K562 (cell line): Measurements from ENCODE around the gene OCSTAMP. TPM values are rescaled to one million over a fixed set of nuclear protein-coding genes. Genes with fewer than 3 reads are reported as not detected.

Experiments
- ATAC-seq: fragments of 200-7000 bp; cut with Tn5 transposase; 3 replicates; pipeline ENCODE4 v1.9.1; 2020; ENCODE audit warnings: moderate library complexity
- BruUV-seq: library from RNA; stranded (reverse); fragments of 400-500 nt; replicated peaks from 2 replicates; lab custom pipeline; 2021; lab: Mats Ljungman, UMichigan
- CTCF ChIA-PET: fragments of 300-600 bp; formaldehyde crosslinking; extraction: SDS; loops from one replicate; lab custom pipeline; 2021; ENCODE audit warnings: low intra/inter-chr PET ratio; lab: Yijun Ruan, JAX
- POLR2A ChIA-PET: fragments of 300-600, 350-650 bp; sonication (Branson Sonifier 250); formaldehyde crosslinking; extraction: SDS; loops from one replicate; lab custom pipeline; 2021; ENCODE audit warnings: antibody characterized with exemption, inconsistent platforms; lab: Yijun Ruan, JAX
- DNase-seq, 4 experiments: peaks; one replicate each; pipeline versions ENCODE4 v3.0.0 to v3.0.0-alpha.2; 2011 to 2018; ENCODE audit warnings: low spot score in 3 of 4, mixed read lengths in 3 of 4; ENCODE audit errors: extremely low read depth in 1 of 4
- FAIRE-seq: peaks from 2 replicates; lab custom pipeline; 2011; peaks lifted over from hg19 to GRCh38; lab: Jason Lieb, UNC
- H2AFZ ChIP-seq: 2 replicates; pipeline ENCODE4 v1.6.0; 2011; ENCODE audit warnings: low read depth, low read length, control low read depth, inconsistent platforms
- H3K27ac ChIP-seq: fragments of 200-600 bp; 3 replicates; pipeline ENCODE4 v1.8.0; 2011; ENCODE audit warnings: low read depth, mild to moderate bottlenecking, control low read depth, inconsistent platforms, low read length, moderate library complexity, mixed read lengths; ENCODE audit errors: extremely low read depth
- H3K27me3 ChIP-seq, 2 experiments: fragments of 300-600 bp in 1 of 2; 2 replicates in 1 of 2; 3 replicates in 1 of 2; pipeline versions ENCODE4 v1.6.0 to v1.8.0; 2011; ENCODE audit warnings: inconsistent platforms in 2 of 2, low read length in 2 of 2, mild to moderate bottlenecking in 1 of 2, mixed read lengths in 1 of 2, moderate library complexity in 1 of 2; ENCODE audit not compliant: control insufficient read depth in 2 of 2, insufficient read depth in 2 of 2
- H3K36me3 ChIP-seq: fragments of 300-600 bp; 3 replicates; pipeline ENCODE4 v1.8.0; 2011; ENCODE audit warnings: mild to moderate bottlenecking, low read length, inconsistent platforms; ENCODE audit not compliant: control insufficient read depth, insufficient read depth
- H3K4me1 ChIP-seq, 2 experiments: fragments of 200-600 bp in 1 of 2; replicated peaks in 1 of 2; 2 replicates in 1 of 2; 3 replicates in 1 of 2; pipeline versions ENCODE4 v1.5.1 to v1.8.0; 2011; ENCODE audit warnings: inconsistent platforms in 2 of 2, low read length in 2 of 2, mild to moderate bottlenecking in 1 of 2, mixed read lengths in 1 of 2, moderate library complexity in 1 of 2; ENCODE audit not compliant: control insufficient read depth in 2 of 2, insufficient read depth in 2 of 2
- H3K4me2 ChIP-seq: 2 replicates; pipeline ENCODE4 v1.6.1; 2011; ENCODE audit warnings: low read length, control low read depth, inconsistent platforms, mixed read lengths; ENCODE audit not compliant: insufficient read depth
- H3K4me3 ChIP-seq: fragments of 200-600 bp; sonication (generic), shearing (Covaris generic); 2 replicates; pipeline ENCODE4 v1.5.1; 2016; ENCODE audit warnings: control low read depth, inconsistent platforms
- H3K79me2 ChIP-seq: fragments of 200-600 bp; 3 replicates; pipeline ENCODE4 v1.8.0; 2011; ENCODE audit warnings: low read length, inconsistent platforms; ENCODE audit not compliant: control insufficient read depth, insufficient read depth
- H3K9ac ChIP-seq, 2 experiments: 2 replicates each; pipeline versions ENCODE4 v1.6.0 to v1.6.1; 2011; ENCODE audit warnings: low read depth in 2 of 2, low read length in 2 of 2, control low read depth in 1 of 2, inconsistent platforms in 1 of 2, mild to moderate bottlenecking in 1 of 2, mixed read lengths in 1 of 2; ENCODE audit not compliant: insufficient read depth in 1 of 2
- H3K9me1 ChIP-seq: one replicate; pipeline ENCODE4 v1.6.0; 2011; ENCODE audit warnings: inconsistent platforms, mild to moderate bottlenecking, low read length, moderate library complexity; ENCODE audit not compliant: control insufficient read depth, insufficient read depth
- H3K9me3 ChIP-seq: replicated peaks from 2 replicates; pipeline ENCODE4 v1.5.1; 2011; ENCODE audit warnings: low read depth, low read length, inconsistent platforms; ENCODE audit not compliant: control insufficient read depth, insufficient read depth
- H4K20me1 ChIP-seq: replicated peaks from 2 replicates; pipeline ENCODE4 v1.6.1; 2011; ENCODE audit warnings: low read length, inconsistent platforms, mixed read lengths; ENCODE audit not compliant: control insufficient read depth, insufficient read depth
- ARID1B ChIP-seq: fragments of 450-650 bp; IDR thresholded peaks from 2 replicates; pipeline ENCODE4 v1.6.1; 2016; ENCODE audit warnings: antibody characterized with exemption, mild to moderate bottlenecking, inconsistent platforms
- CREBBP ChIP-seq: IDR thresholded peaks from one replicate; pipeline ENCODE4 v1.6.1; 2012; ENCODE audit warnings: low read depth, mild to moderate bottlenecking, control low read depth, inconsistent platforms, low read length
- EHMT2 ChIP-seq: fragments of 450-650 bp; IDR thresholded peaks from 2 replicates; pipeline ENCODE4 v1.6.1; 2018; ENCODE audit warnings: antibody characterized with exemption
- NFIC ChIP-seq: fragments of 450-650 bp; IDR thresholded peaks from 2 replicates; pipeline ENCODE4 v1.6.1; 2017; ENCODE audit warnings: mild to moderate bottlenecking, inconsistent platforms
- SMARCA5 ChIP-seq: fragments of 450-650 bp; IDR thresholded peaks from 2 replicates; pipeline ENCODE4 v1.6.1; 2016
- SRF ChIP-seq, 2 experiments: fragments of 250-450, 450-650 bp in 1 of 2; sonication (Bioruptor Pico) in 1 of 2; sonication (generic) in 1 of 2; formaldehyde crosslinking; IDR thresholded peaks; 2 replicates each; pipeline versions ENCODE4 v1.5.0 to v1.5.1; 2020 to 2022; ENCODE audit warnings: mild to moderate bottlenecking in 1 of 2, missing genetic modification reagents in 1 of 2
- TCF3 ChIP-seq: sonication (generic); formaldehyde crosslinking; IDR thresholded peaks from 2 replicates; pipeline ENCODE4 v1.4.0; 2020; ENCODE audit warnings: mild to moderate bottlenecking, missing genetic modification reagents
- THAP12 ChIP-seq: fragments of 250-450 bp; sonication (Bioruptor Pico); IDR thresholded peaks from 2 replicates; pipeline ENCODE4 v1.9.0; 2021; ENCODE audit warnings: mild to moderate bottlenecking, inconsistent platforms
- ZC3H11A ChIP-seq: IDR thresholded peaks from 2 replicates; pipeline ENCODE4 v1.6.1; 2012; ENCODE audit warnings: low read depth, low read length, improper control_type of control experiment
- ZNF124 ChIP-seq: sonication (generic); formaldehyde crosslinking; IDR thresholded peaks from 2 replicates; pipeline ENCODE4 v1.8.1; 2022; ENCODE audit warnings: missing genetic modification reagents
- ZNF24 ChIP-seq: fragments of 450-650 bp; IDR thresholded peaks from 2 replicates; pipeline ENCODE4 v1.6.1; 2016
- WGBS: fragments of 100-300 bp; shearing (Covaris generic); methylation state at CpG from one replicate; pipeline ENCODE4 v1.1.6; 2016; ENCODE audit warnings: low coverage, mixed read lengths; ENCODE audit not compliant: insufficient coverage; ENCODE audit errors: missing lambda C conversion rate; 5-methylcytosine and 5-hydroxymethylcytosine counted together
- in situ Hi-C: fragments of 300-500 bp; cut with MboI; formaldehyde crosslinking; loops from 4 replicates; pipeline ENCODE4 v1.15.0; 2018; ENCODE audit warnings: inconsistent platforms, mixed read lengths
- intact Hi-C: fragments of 100-400 bp; cut with micrococcal nuclease; formaldehyde crosslinking; loops from 2 replicates; pipeline ENCODE4 v1.14.2; 2022
- polyA plus RNA-seq, 8 experiments: library from polyadenylated mRNA; depleted of rRNA in 4 of 8; stranded (reverse) in 5 of 8; unstranded in 3 of 8; fragments of >200 nt; fragmentation: Nextera tagmentation in 2 of 8; fragmentation: Illumina TruSeq in 1 of 8; extraction: Ambion mirVana in 2 of 8; extraction: Trizol in 1 of 8; gene quantifications; 2 replicates each; pipeline versions ENCODE4 v1.2.1 to v1.2.3, GENCODE V29; 2011 to 2014; ENCODE audit warnings: inconsistent platforms in 1 of 8, missing spikeins in 1 of 8
- total RNA-seq, 7 experiments: library from RNA; depleted of rRNA in 6 of 7; stranded (reverse); fragments of >200 nt in 6 of 7; fragmentation: Illumina TruSeq in 2 of 7; extraction: Trizol in 2 of 7; gene quantifications; 2 replicates each; pipeline versions ENCODE4 v1.2.1 to v1.2.3, GENCODE V29; 2011 to 2021; ENCODE audit warnings: low replicate concordance in 1 of 7

Gene OCSTAMP
- total and polyA plus RNA-seq, 9 of the 15 experiments (the other 6 are each of a cell fraction or from before 2014, with no cell fraction given): not detected

DNA sequence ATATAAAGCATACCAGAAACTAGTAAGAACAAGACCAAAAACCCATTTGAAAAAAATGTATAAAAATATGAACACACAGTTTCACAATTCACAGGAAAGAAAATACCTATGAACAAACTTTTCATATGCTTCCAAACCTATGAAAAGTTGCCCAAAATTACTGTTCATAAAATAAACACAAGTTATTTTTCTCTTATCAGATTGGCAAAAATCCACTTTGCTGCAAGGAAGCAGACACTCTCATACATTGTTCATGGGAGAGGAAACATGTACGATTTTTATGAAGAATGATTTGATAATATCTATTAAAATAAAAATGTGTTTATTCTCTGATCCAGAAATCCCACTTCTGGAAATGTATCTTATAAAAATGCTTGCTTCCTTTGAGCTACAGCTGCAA is 40.0 kb upstream of the OCSTAMP start:
- intact Hi-C loops: no loop called here
- FAIRE-seq (no peak), DNase-seq (no peak), ATAC-seq (no peak)
- no peaks in the 10 kb centered on the region for H3K36me3 ChIP-seq
- in situ Hi-C loops: no loop called here
- H3K27ac ChIP-seq: no peak overlapping the region
- H3K9ac ChIP-seq: no peak overlapping the region
- H3K79me2 ChIP-seq: no peaks in the 10 kb centered on the region
- no peaks in the 10 kb centered on the region for H3K9me3 ChIP-seq
- no peak overlapping the region for H3K4me3 ChIP-seq
- WGBS: 29% methylated on average over 1 of the region's 1 CpG
- no TSS peak for BruUV-seq
- H3K4me1 ChIP-seq: no peaks in the 10 kb centered on the region
- no peak overlapping the region for H3K4me2 ChIP-seq
- H4K20me1 ChIP-seq: no peaks in the 10 kb centered on the region
- H2AFZ ChIP-seq: no peak overlapping the region
- H3K9me1 ChIP-seq: no peaks in the 10 kb centered on the region
- no peaks in the 10 kb centered on the region for H3K27me3 ChIP-seq
- ChIA-PET POLR2A (no interaction called here), CTCF (no interaction called here)
- no peak for TF ChIP-seq SRF (CRISPR knock-in tag; IDR thresholded peaks at IDR 0.05)
- 0 out of 2 replicates have a peak, but pooled peaks have one; percentile 26 for TF ChIP-seq NFIC

GRCh38 chr20:46588532-46589511 is 38.4 kb upstream of the OCSTAMP start:
- H3K4me2 ChIP-seq: no peak overlapping the region
- H3K27ac ChIP-seq: no peak overlapping the region
- no peaks in the 10 kb centered on the region for H3K27me3 ChIP-seq
- H3K79me2 ChIP-seq: no peaks in the 10 kb centered on the region
- no TSS peak for BruUV-seq
- H3K4me3 ChIP-seq: no peak overlapping the region
- no peak overlapping the region for H2AFZ ChIP-seq
- no peak for DNase-seq
- H3K9ac ChIP-seq: no peak overlapping the region; a peak in 1 of 4 replicates
- in situ Hi-C loops: no loop called here
- no peaks in the 10 kb centered on the region for H3K9me3 ChIP-seq
- H4K20me1 ChIP-seq: no peaks in the 10 kb centered on the region
- intact Hi-C loops: no loop called here
- ATAC-seq: no peak
- FAIRE-seq: no peak
- H3K4me1 ChIP-seq: no peaks in the 10 kb centered on the region
- POLR2A ChIA-PET: interaction anchor here (0.7 to 0.8 kb wide), 2 partner anchors 26 to 51 kb away, joined by 5 to 6 read pairs; no protein-coding TSS in a partner anchor
- no peaks in the 10 kb centered on the region for H3K36me3 ChIP-seq
- H3K9me1 ChIP-seq: no peaks in the 10 kb centered on the region
- CTCF ChIA-PET: no interaction called here
- WGBS: 51% methylated on average over 14 of the region's 14 CpGs
- TF ChIP-seq SMARCA5 (0 out of 2 replicates have a peak, but pooled peaks have one; percentile 27), THAP12 (no peak), ARID1B (0 out of 2 replicates have a peak, but pooled peaks have one; percentile 13), ZNF124 (no peak), ZC3H11A (no peak), CREBBP (no peak), TCF3 (peak; percentile 34; the same call in 1 of the 2 replicates), EHMT2 (no peak), ZNF24 (no peak)
